ENCODE results near the gene PLPP1. TPM values are rescaled to one million over a fixed set of nuclear protein-coding genes. Genes with fewer than 3 reads are reported as not detected.
"Not testable (repeated sequence)": the region's sequence is repeated elsewhere in the genome, so short reads cannot be mapped to it uniquely, and the experiment has no call there.

Gene PLPP1
- total and polyA plus RNA-seq, 7 donors, result 22.0 to 81.5 (median 40.6) TPM

DNA sequence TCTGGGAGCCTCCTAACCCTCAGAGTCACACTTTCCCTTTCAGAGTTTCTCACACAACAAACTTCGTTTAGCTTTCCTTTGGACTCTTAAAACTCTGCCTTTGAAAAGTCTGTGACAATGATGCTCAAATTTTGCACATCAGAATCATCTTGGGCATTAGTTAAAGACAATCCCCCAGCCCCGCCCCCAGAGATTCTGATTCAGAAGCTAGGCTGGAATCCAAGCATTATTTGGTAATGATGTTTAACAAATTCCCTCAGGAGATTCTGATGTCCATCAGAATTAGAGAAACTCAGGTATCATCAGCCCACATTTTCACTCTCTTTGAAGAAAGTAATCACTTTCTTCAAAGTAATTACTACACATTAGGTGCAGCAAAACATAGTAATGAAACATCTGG, 9.6 kb upstream of the PLPP1 start:
- intact Hi-C loops (cut with DNase I), result no loop called here
- 77 to 88% (median 87%) methylated on average over 2 of the region's 2 CpGs for WGBS, 3 donors

DNA sequence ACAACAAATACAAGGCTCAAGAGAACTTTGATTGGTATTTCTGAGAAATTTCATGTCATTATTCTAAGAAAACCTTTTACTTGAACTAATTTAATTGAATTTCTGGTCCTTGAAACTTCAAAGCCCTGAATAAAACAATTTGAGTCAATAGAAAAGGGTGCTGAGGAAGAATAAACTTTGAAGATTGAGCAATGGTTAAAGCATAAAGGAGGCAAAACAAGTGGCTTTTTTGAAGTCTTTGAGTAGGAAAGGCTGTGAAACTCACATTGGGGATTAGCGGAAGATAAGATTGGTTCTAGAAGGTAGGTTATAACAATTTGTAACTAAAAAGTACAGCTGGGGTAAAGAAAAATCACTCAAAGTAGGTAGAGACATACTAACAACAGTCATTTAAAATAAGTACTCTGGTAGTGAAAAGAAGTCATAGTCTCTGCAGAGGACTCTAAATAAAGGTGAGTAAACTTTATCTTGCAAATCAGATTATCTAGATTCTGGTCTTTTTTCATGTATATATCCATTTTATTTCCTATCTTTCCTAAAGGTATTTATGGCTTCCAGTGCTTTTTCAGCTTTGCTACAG, 6.4 kb upstream of the PLPP1 start:
- Histone ChIP-seq H3K4me3 (no peak overlapping the region), H3K4me1 (no peaks in the 10 kb centered on the region), H3K27ac (no peak overlapping the region), H3K27me3 (ENCODE audit: insufficient read depth in 3 of 3, low read length in 2 of 3) (no peaks in the 10 kb centered on the region), H3K36me3 (ENCODE audit: insufficient read depth in 1 of 2, low read depth in 1 of 2) (no peaks in the 10 kb centered on the region), H3K9me3 (no peaks in the 10 kb centered on the region)
- 96 to 100% (median 100%) methylated on average over 1 of the region's 1 CpG for WGBS, 3 donors
- intact Hi-C loops (cut with DNase I), result no loop called here
- ATAC-seq (no peak), DNase-seq (no peak)
- TF ChIP-seq, protein P1, sequence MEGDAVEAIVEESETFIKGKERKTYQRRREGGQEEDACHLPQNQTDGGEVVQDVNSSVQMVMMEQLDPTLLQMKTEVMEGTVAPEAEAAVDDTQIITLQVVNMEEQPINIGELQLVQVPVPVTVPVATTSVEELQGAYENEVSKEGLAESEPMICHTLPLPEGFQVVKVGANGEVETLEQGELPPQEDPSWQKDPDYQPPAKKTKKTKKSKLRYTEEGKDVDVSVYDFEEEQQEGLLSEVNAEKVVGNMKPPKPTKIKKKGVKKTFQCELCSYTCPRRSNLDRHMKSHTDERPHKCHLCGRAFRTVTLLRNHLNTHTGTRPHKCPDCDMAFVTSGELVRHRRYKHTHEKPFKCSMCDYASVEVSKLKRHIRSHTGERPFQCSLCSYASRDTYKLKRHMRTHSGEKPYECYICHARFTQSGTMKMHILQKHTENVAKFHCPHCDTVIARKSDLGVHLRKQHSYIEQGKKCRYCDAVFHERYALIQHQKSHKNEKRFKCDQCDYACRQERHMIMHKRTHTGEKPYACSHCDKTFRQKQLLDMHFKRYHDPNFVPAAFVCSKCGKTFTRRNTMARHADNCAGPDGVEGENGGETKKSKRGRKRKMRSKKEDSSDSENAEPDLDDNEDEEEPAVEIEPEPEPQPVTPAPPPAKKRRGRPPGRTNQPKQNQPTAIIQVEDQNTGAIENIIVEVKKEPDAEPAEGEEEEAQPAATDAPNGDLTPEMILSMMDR (IDR thresholded peaks at IDR 0.05), result no peak

More for the DNA sequence above, 9.6 kb upstream of the PLPP1 start:
- TF ChIP-seq, protein P1 (IDR thresholded peaks at IDR 0.05), result no peak
- no peak for ATAC-seq
- DNase-seq, result no peak
- no peaks in the 10 kb centered on the region for H3K36me3 ChIP-seq (ENCODE audit: insufficient read depth in 1 of 2, low read depth in 1 of 2)
- no peak overlapping the region for H3K27ac ChIP-seq
- H3K4me1 ChIP-seq, result no peaks in the 10 kb centered on the region
- H3K9me3 ChIP-seq, result no peaks in the 10 kb centered on the region
- H3K4me3 ChIP-seq, result no peak overlapping the region
- H3K27me3 ChIP-seq (ENCODE audit: insufficient read depth in 3 of 3, low read length in 2 of 3), result no peaks in the 10 kb centered on the region

DNA sequence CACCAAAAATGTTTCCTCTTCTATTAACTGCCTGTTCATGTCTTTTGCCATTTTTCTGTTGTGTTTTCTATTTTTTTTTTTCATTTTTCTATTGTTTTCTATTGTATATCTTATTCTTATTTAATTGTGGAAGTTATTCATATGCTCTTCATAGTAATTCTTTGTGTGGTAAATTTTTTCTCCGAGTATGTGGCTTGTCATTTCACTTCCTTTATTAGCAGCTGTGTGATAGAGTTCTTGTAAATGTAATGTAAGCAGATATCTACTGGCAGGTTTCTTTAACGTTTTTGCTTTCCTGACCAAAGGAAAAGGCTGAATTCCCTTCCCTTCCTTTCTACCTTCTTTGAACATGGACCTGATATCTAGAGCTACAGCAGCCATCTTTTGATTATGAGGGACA, 5.8 kb upstream of the PLPP1 start:
- DNase-seq, result no peak
- Histone ChIP-seq H3K27ac (peak overlapping the region; percentile 2), H3K4me3 (no peak overlapping the region), H3K36me3 (ENCODE audit: insufficient read depth in 1 of 2, low read depth in 1 of 2) (no peaks in the 10 kb centered on the region), H3K9me3 (no peaks in the 10 kb centered on the region), H3K4me1 (peaks cover 3% of the 10 kb centered on the region), H3K27me3 (ENCODE audit: insufficient read depth in 3 of 3, low read length in 2 of 3) (no peaks in the 10 kb centered on the region)
- 20 to 26% (median 21%) methylated on average over 2 of the region's 2 CpGs for WGBS, 3 donors
- TF ChIP-seq, protein P1 (IDR thresholded peaks at IDR 0.05), result no peak
- no peak for ATAC-seq
- intact Hi-C loops (cut with DNase I), result no loop called here

DNA sequence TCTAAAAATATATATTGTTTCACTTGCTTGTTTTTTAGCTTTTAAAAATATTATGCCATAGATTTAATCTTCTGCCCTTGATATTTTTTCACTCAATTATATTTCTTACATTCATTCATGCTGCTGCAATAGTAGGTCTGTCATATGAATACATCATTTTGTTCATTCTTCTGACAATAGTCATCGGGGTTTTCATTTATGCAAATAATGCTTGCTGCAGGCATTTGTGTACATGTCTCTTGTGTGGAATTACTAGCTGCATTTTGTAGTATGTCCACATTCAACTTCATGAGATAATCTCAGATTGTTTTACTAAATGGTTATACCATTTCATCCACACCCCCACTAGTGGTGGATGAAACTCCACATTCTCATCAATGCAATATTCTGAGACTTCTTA, 5.3 kb upstream of the PLPP1 start:
- H3K9me3 ChIP-seq, result no peaks in the 10 kb centered on the region
- WGBS, 3 donors, result 89 to 93% (median 91%) methylated on average over 1 of the region's 1 CpG
- no peak overlapping the region for H3K4me3 ChIP-seq
- ATAC-seq, result no peak
- no peak overlapping the region for H3K27ac ChIP-seq
- DNase-seq, result no peak
- no peaks in the 10 kb centered on the region for H3K27me3 ChIP-seq (ENCODE audit: insufficient read depth in 3 of 3, low read length in 2 of 3)
- H3K36me3 ChIP-seq (ENCODE audit: insufficient read depth in 1 of 2, low read depth in 1 of 2), result no peaks in the 10 kb centered on the region
- H3K4me1 ChIP-seq, result peaks cover 6% of the 10 kb centered on the region
- intact Hi-C loops (cut with DNase I), result no loop called here
- TF ChIP-seq, protein P1 (IDR thresholded peaks at IDR 0.05), result no peak

DNA sequence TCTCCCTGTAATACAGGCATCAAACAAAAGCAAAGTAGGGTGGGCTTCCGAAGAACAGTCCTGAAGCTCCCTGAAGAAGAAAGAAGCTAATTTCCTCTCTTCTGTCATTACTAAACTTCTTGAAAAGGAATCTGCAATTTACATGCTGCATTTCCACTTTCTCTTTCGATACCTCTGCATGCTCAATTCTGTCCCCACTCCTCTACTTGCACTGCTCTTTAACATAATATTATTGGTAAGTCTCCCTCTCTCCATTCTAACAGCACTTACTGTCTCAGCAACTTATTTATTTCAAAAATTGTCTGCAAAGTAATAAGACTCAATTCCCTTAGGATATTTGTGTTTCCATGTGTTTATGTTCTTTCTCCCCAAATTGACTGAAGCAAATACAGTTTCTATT, 3.9 kb upstream of the PLPP1 start:
- Histone ChIP-seq H3K9me3 (no peaks in the 10 kb centered on the region), H3K4me3 (peak overlapping the region; percentile 21), H3K4me1 (peaks cover 6% of the 10 kb centered on the region), H3K27ac (no peak overlapping the region), H3K36me3 (ENCODE audit: insufficient read depth in 1 of 2, low read depth in 1 of 2) (no peaks in the 10 kb centered on the region), H3K27me3 (ENCODE audit: insufficient read depth in 3 of 3, low read length in 2 of 3) (no peaks in the 10 kb centered on the region)
- TF ChIP-seq, protein P1 (IDR thresholded peaks at IDR 0.05), result no peak
- intact Hi-C loops (cut with DNase I), result loop anchor here in 1 of 2 donors (10.0 kb wide), 1 partner anchor 136 kb away; no protein-coding TSS in a partner anchor
- 24 to 42% (median 24%) methylated on average over 2 of the region's 2 CpGs for WGBS, 3 donors
- DNase-seq (no peak), ATAC-seq (no peak)

DNA sequence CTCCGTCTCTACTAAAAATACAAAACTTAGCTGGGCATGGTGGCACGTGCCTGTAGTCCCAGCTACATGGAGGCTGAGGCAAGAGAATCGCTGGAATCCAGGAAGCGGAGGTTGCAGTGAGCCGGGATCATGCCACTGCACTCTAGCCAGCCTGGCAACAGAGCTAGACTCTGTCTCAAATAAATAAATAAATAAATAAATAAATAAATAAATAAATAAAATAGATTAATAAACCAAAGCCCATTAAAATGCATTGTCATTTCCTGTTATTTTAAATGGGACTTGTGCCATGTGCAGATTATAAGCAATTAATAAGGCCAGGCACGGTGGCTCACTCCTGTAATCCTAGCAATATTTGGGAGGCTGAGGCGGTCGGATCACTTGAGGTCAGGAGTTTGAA, 2.6 kb upstream of the PLPP1 start:
- peaks cover 17% of the 10 kb centered on the region for H3K4me1 ChIP-seq
- WGBS, 3 donors, result 94 to 98% (median 96%) methylated on average over 8 of the region's 8 CpGs
- not testable (repeated sequence) for H3K27me3 ChIP-seq (ENCODE audit: insufficient read depth in 3 of 3, low read length in 2 of 3); H3K27ac ChIP-seq; H3K4me3 ChIP-seq; H3K9me3 ChIP-seq; DNase-seq; H3K36me3 ChIP-seq (ENCODE audit: insufficient read depth in 1 of 2, low read depth in 1 of 2); ATAC-seq
- intact Hi-C loops (cut with DNase I), result loop anchor here in 1 of 2 donors (10.0 kb wide), 1 partner anchor 137 kb away; no protein-coding TSS in a partner anchor
